ENCODE data around the gene GRIA2. TPM values are rescaled to one million over a fixed set of nuclear protein-coding genes. Genes with fewer than 3 reads are reported as not detected.

GRIA2 gene
- total RNA-seq, 2 donors from 2014 or later = not detected

- no peak for DNase-seq (ENCODE audit: low spot score)
Measured at GRCh38 chr4:157320092-157320491, 99.6 kb downstream of the GRIA2 start.

GRCh38 chr4:157327666-157328065 is 107.1 kb downstream of the GRIA2 start:
- TF ChIP-seq CTCF (IDR thresholded peaks at IDR 0.05) = no peak
- no peaks in the 10 kb centered on the region for H3K27me3 ChIP-seq
- no peak overlapping the region for H3K27ac ChIP-seq
- no peaks in the 10 kb centered on the region for H3K4me1 ChIP-seq
- no peaks in the 10 kb centered on the region for H3K9me3 ChIP-seq
- no peak for DNase-seq (ENCODE audit: low spot score)
- H3K36me3 ChIP-seq = no peaks in the 10 kb centered on the region
- no peak overlapping the region for H3K4me3 ChIP-seq

More at GRCh38 chr4:157320092-157320491, 99.6 kb downstream of the GRIA2 start:
- H3K27ac ChIP-seq = no peak overlapping the region
- no peak overlapping the region for H3K4me3 ChIP-seq
- H3K36me3 ChIP-seq = no peaks in the 10 kb centered on the region
- no peaks in the 10 kb centered on the region for H3K27me3 ChIP-seq
- no peak for TF ChIP-seq CTCF (IDR thresholded peaks at IDR 0.05)
- no peaks in the 10 kb centered on the region for H3K4me1 ChIP-seq
- H3K9me3 ChIP-seq = no peaks in the 10 kb centered on the region

- Histone ChIP-seq H3K27ac (no peak overlapping the region), H3K36me3 (no peaks in the 10 kb centered on the region), H3K4me1 (no peaks in the 10 kb centered on the region), H3K4me3 (no peak overlapping the region), H3K9me3 (no peaks in the 10 kb centered on the region), H3K27me3 (no peaks in the 10 kb centered on the region)
- DNase-seq (ENCODE audit: low spot score) = no peak
- TF ChIP-seq CTCF (IDR thresholded peaks at IDR 0.05) = no peak
Measured at GRCh38 chr4:157357887-157358286, 137.4 kb downstream of the GRIA2 start.

GRCh38 chr4:157358439-157358838 is 137.9 kb downstream of the GRIA2 start:
- no peak for DNase-seq (ENCODE audit: low spot score)
- Histone ChIP-seq H3K36me3 (no peaks in the 10 kb centered on the region), H3K27me3 (no peaks in the 10 kb centered on the region), H3K4me3 (no peak overlapping the region), H3K27ac (no peak overlapping the region), H3K9me3 (no peaks in the 10 kb centered on the region), H3K4me1 (no peaks in the 10 kb centered on the region)
- no peak for TF ChIP-seq CTCF (IDR thresholded peaks at IDR 0.05)

GRCh38 chr4:157358851-157359250 is 138.3 kb downstream of the GRIA2 start:
- Histone ChIP-seq H3K4me1 (no peaks in the 10 kb centered on the region), H3K9me3 (no peaks in the 10 kb centered on the region), H3K36me3 (no peaks in the 10 kb centered on the region), H3K4me3 (no peak overlapping the region), H3K27ac (no peak overlapping the region), H3K27me3 (no peaks in the 10 kb centered on the region)
- no peak for TF ChIP-seq CTCF (IDR thresholded peaks at IDR 0.05)
- no peak for DNase-seq (ENCODE audit: low spot score)

GRCh38 chr4:157363360-157363759 is 142.8 kb downstream of the GRIA2 start:
- no peaks in the 10 kb centered on the region for H3K27me3 ChIP-seq
- no peaks in the 10 kb centered on the region for H3K36me3 ChIP-seq
- H3K9me3 ChIP-seq = no peaks in the 10 kb centered on the region
- H3K27ac ChIP-seq = no peak overlapping the region
- TF ChIP-seq CTCF (IDR thresholded peaks at IDR 0.05) = no peak
- no peak overlapping the region for H3K4me3 ChIP-seq
- no peak for DNase-seq (ENCODE audit: low spot score)
- no peaks in the 10 kb centered on the region for H3K4me1 ChIP-seq

All from right atrium auricular region (tissue), 2 donors.